HL-60 (cell line): ENCODE data around the gene CDK6.

Experiments used
- CTCF ChIP-seq: IDR thresholded peaks from one replicate; pipeline ENCODE4 v1.5.1; 2011; ENCODE audit warnings: low read length, control low read depth, inconsistent platforms; ENCODE audit not compliant: insufficient read depth
- GABPA ChIP-seq: IDR thresholded peaks from 2 replicates; pipeline ENCODE4 v1.6.1; 2012; ENCODE audit warnings: low read depth
- POLR2AphosphoS5 ChIP-seq: IDR thresholded peaks from 2 replicates; pipeline ENCODE4 v1.6.1; 2012; ENCODE audit warnings: low read depth
- REST ChIP-seq: IDR thresholded peaks from 2 replicates; pipeline ENCODE4 v1.6.1; 2012; ENCODE audit warnings: low read depth; ENCODE audit not compliant: insufficient replicate concordance
- SPI1 ChIP-seq: IDR thresholded peaks from 2 replicates; pipeline ENCODE4 v1.6.1; 2012; ENCODE audit warnings: low read depth, mild to moderate bottlenecking, borderline replicate concordance

GRCh38 chr7:92782855-92783254 lies 53.5 kb downstream of the CDK6 start:
- TF ChIP-seq REST: no peak
- TF ChIP-seq CTCF: no peak
- TF ChIP-seq POLR2AphosphoS5: no peak
- no peak for TF ChIP-seq GABPA
- no peak for TF ChIP-seq SPI1
